Neuronal stem cell (in vitro differentiated cells): ENCODE measurements around the gene NEK10.

Source experiments
- DNase-seq: peaks from one replicate; pipeline ENCODE4 v3.0.0-alpha.2; 2013; ENCODE audit warnings: low spot score
- H2AFZ ChIP-seq: one replicate; pipeline ENCODE4 v1.6.1; 2013; ENCODE audit warnings: mild to moderate bottlenecking, low read length, inconsistent platforms
- H2AK5ac ChIP-seq: 2 replicates; pipeline ENCODE4 v1.6.1; 2013; ENCODE audit warnings: low read depth, mild to moderate bottlenecking, inconsistent platforms, low read length, moderate library complexity, mixed read lengths
- H2BK120ac ChIP-seq: 2 replicates; pipeline ENCODE4 v1.6.1; 2013; ENCODE audit warnings: low read depth, mild to moderate bottlenecking, inconsistent platforms, low read length, moderate library complexity, mixed read lengths
- H2BK12ac ChIP-seq: one replicate; pipeline ENCODE4 v1.6.1; 2013; ENCODE audit warnings: low read length, inconsistent platforms
- H2BK15ac ChIP-seq: 2 replicates; pipeline ENCODE4 v1.6.1; 2013; ENCODE audit warnings: mild to moderate bottlenecking, low read length, inconsistent platforms, mixed read lengths
- H2BK5ac ChIP-seq: one replicate; pipeline ENCODE4 v1.6.1; 2013; ENCODE audit warnings: inconsistent platforms, mild to moderate bottlenecking, low read length, moderate library complexity
- H3K14ac ChIP-seq: one replicate; pipeline ENCODE4 v1.6.1; 2013; ENCODE audit warnings: low read length, inconsistent platforms
- H3K18ac ChIP-seq: 2 replicates; pipeline ENCODE4 v1.6.1; 2013; ENCODE audit warnings: low read length, inconsistent platforms
- H3K23ac ChIP-seq: 2 replicates; pipeline ENCODE4 v1.6.1; 2013; ENCODE audit warnings: low read depth, mild to moderate bottlenecking, mixed read lengths, low read length, inconsistent platforms; ENCODE audit not compliant: poor library complexity
- H3K27ac ChIP-seq: replicated peaks from 3 replicates; pipeline ENCODE4 v1.5.1; 2013; ENCODE audit warnings: low read length, inconsistent platforms
- H3K27me3 ChIP-seq, 3 experiments: 2 replicates each; pipeline ENCODE4 v1.6.1; 2013; ENCODE audit warnings: low read length in 3 of 3, mild to moderate bottlenecking in 2 of 3, inconsistent platforms in 1 of 3, low read depth in 1 of 3, mixed read lengths in 1 of 3, moderate library complexity in 1 of 3; ENCODE audit not compliant: control insufficient read depth in 3 of 3, insufficient read depth in 3 of 3
- H3K36me3 ChIP-seq, 2 donors: replicated peaks in 1 of 2; 2 replicates each; pipeline ENCODE4 v1.6.1; 2013; ENCODE audit warnings: low read length in 2 of 2; ENCODE audit not compliant: control insufficient read depth in 2 of 2, insufficient read depth in 2 of 2
- H3K4ac ChIP-seq: 2 replicates; pipeline ENCODE4 v1.6.1; 2013; ENCODE audit warnings: inconsistent platforms, mild to moderate bottlenecking, low read length, moderate library complexity
- H3K4me1 ChIP-seq, 2 donors: 1 replicate in 1 of 2; 2 replicates in 1 of 2; pipeline ENCODE4 v1.6.1; 2013; ENCODE audit warnings: low read length in 2 of 2, low read depth in 1 of 2; ENCODE audit not compliant: control insufficient read depth in 2 of 2, insufficient read depth in 1 of 2
- H3K4me2 ChIP-seq: one replicate; pipeline ENCODE4 v1.6.1; 2013; ENCODE audit warnings: mild to moderate bottlenecking, low read length, inconsistent platforms; ENCODE audit not compliant: insufficient read depth, poor library complexity, severe bottlenecking
- H3K4me3 ChIP-seq, 2 donors: 2 replicates each; pipeline ENCODE4 v1.5.1; 2013; ENCODE audit warnings: low read length in 2 of 2, mild to moderate bottlenecking in 2 of 2, inconsistent platforms in 1 of 2, moderate library complexity in 1 of 2
- H3K79me1 ChIP-seq: one replicate; pipeline ENCODE4 v1.6.1; 2013; ENCODE audit warnings: low read depth, mild to moderate bottlenecking, inconsistent platforms, low read length, moderate library complexity
- H3K9ac ChIP-seq: one replicate; pipeline ENCODE4 v1.6.1; 2013; ENCODE audit warnings: mild to moderate bottlenecking, low read depth, low read length, inconsistent platforms; ENCODE audit not compliant: poor library complexity
- H3K9me3 ChIP-seq, 2 donors: replicated peaks in 1 of 2; 2 replicates each; pipeline versions ENCODE3 to v1.6.1; 2013; ENCODE audit warnings: low read length in 2 of 2, mild to moderate bottlenecking in 2 of 2, inconsistent platforms in 1 of 2, low read depth in 1 of 2, mixed read lengths in 1 of 2, moderate library complexity in 1 of 2; ENCODE audit not compliant: control insufficient read depth in 2 of 2, insufficient read depth in 1 of 2
- H4K8ac ChIP-seq: one replicate; pipeline ENCODE4 v1.6.1; 2013; ENCODE audit warnings: low read depth, mild to moderate bottlenecking, inconsistent platforms, low read length, moderate library complexity
- H4K91ac ChIP-seq: one replicate; pipeline ENCODE4 v1.6.1; 2013; ENCODE audit warnings: low read length, low read depth, mild to moderate bottlenecking, inconsistent platforms; ENCODE audit not compliant: poor library complexity
- WGBS, 2 donors: extraction: QIAGEN DNeasy Blood & Tissue Kit; methylation state at CpG; one replicate each; pipeline ENCODE4 v1.1.7; 2013; ENCODE audit warnings: missing lambda C conversion rate in 2 of 2, mixed read lengths in 1 of 2; ENCODE audit not compliant: insufficient read length in 2 of 2, insufficient replicate concordance in 1 of 2; ENCODE audit errors: extremely low coverage in 2 of 2; 5-methylcytosine and 5-hydroxymethylcytosine counted together

NEK10 gene

GRCh38 chr3:27090275-27091041 is 278.7 kb downstream of the NEK10 start:
- no peaks in the 10 kb centered on the region for H3K9me3 ChIP-seq
- H4K91ac ChIP-seq = no peak overlapping the region
- no peak overlapping the region for H2BK12ac ChIP-seq
- no peak overlapping the region for H3K23ac ChIP-seq
- DNase-seq = no peak
- no peak overlapping the region for H4K8ac ChIP-seq
- no peak overlapping the region for H3K4me3 ChIP-seq
- H3K4ac ChIP-seq = no peak overlapping the region
- peaks cover 2 to 6% of the 10 kb centered on the region in 2 donors for H3K4me1 ChIP-seq
- H2AK5ac ChIP-seq = no peak overlapping the region
- H2BK120ac ChIP-seq = no peak overlapping the region
- no peak overlapping the region for H3K18ac ChIP-seq
- no peaks in the 10 kb centered on the region for H3K79me1 ChIP-seq
- no peak overlapping the region for H3K27ac ChIP-seq
- no peak overlapping the region for H2AFZ ChIP-seq
- H3K9ac ChIP-seq = no peak overlapping the region
- no peak overlapping the region for H3K4me2 ChIP-seq
- no peaks in the 10 kb centered on the region for H3K27me3 ChIP-seq
- no peak overlapping the region for H2BK5ac ChIP-seq
- no peaks in the 10 kb centered on the region for H3K36me3 ChIP-seq
- no peak overlapping the region for H3K14ac ChIP-seq
- H2BK15ac ChIP-seq = no peak overlapping the region
- WGBS, 2 donors = no CpG with 5 or more reads among the region's 6 CpGs

GRCh38 chr3:27089645-27090044 is 279.5 kb downstream of the NEK10 start:
- Histone ChIP-seq H4K91ac (no peak overlapping the region), H3K14ac (no peak overlapping the region), H3K18ac (no peak overlapping the region), H3K27me3 (no peaks in the 10 kb centered on the region), H4K8ac (no peak overlapping the region), H3K4me1 (peaks cover 0 to 2% of the 10 kb centered on the region in 2 donors), H3K9me3 (no peaks in the 10 kb centered on the region), H3K36me3 (no peaks in the 10 kb centered on the region), H3K4me3 (no peak overlapping the region), H2AK5ac (no peak overlapping the region), H3K4me2 (no peak overlapping the region), H2BK120ac (no peak overlapping the region), H2BK15ac (no peak overlapping the region), H2BK5ac (no peak overlapping the region), H3K79me1 (no peaks in the 10 kb centered on the region), H2BK12ac (no peak overlapping the region), H3K27ac (no peak overlapping the region), H3K23ac (no peak overlapping the region), H3K9ac (no peak overlapping the region), H2AFZ (no peak overlapping the region), H3K4ac (no peak overlapping the region)
- WGBS, 2 donors = no CpG with 5 or more reads among the region's 1 CpG
- no peak for DNase-seq

GRCh38 chr3:27089068-27089467 is 280.1 kb downstream of the NEK10 start:
- H2BK15ac ChIP-seq = no peak overlapping the region
- no peak overlapping the region for H3K18ac ChIP-seq
- no peak overlapping the region for H2AFZ ChIP-seq
- no peak for DNase-seq
- no peak overlapping the region for H3K4me3 ChIP-seq
- H4K91ac ChIP-seq = no peak overlapping the region
- no peak overlapping the region for H2AK5ac ChIP-seq
- H3K4ac ChIP-seq = no peak overlapping the region
- H3K79me1 ChIP-seq = no peaks in the 10 kb centered on the region
- H3K27ac ChIP-seq = no peak overlapping the region
- H2BK120ac ChIP-seq = no peak overlapping the region
- no peaks in the 10 kb centered on the region for H3K27me3 ChIP-seq
- H3K14ac ChIP-seq = no peak overlapping the region
- no peak overlapping the region for H4K8ac ChIP-seq
- no peaks in the 10 kb centered on the region for H3K4me1 ChIP-seq
- H3K4me2 ChIP-seq = no peak overlapping the region
- H3K36me3 ChIP-seq = no peaks in the 10 kb centered on the region
- no peaks in the 10 kb centered on the region for H3K9me3 ChIP-seq
- no CpG with 5 or more reads among the region's 2 CpGs for WGBS, 2 donors
- no peak overlapping the region for H2BK5ac ChIP-seq
- no peak overlapping the region for H3K23ac ChIP-seq
- no peak overlapping the region for H3K9ac ChIP-seq
- H2BK12ac ChIP-seq = no peak overlapping the region

GRCh38 chr3:27085829-27086730 is 283.1 kb downstream of the NEK10 start:
- Histone ChIP-seq H3K9ac (no peak overlapping the region), H3K4ac (no peak overlapping the region), H3K4me2 (no peak overlapping the region), H2BK15ac (no peak overlapping the region), H3K27ac (no peak overlapping the region), H3K27me3 (no peaks in the 10 kb centered on the region), H3K36me3 (no peaks in the 10 kb centered on the region), H2AFZ (no peak overlapping the region), H2AK5ac (no peak overlapping the region), H3K14ac (no peak overlapping the region), H2BK5ac (no peak overlapping the region), H2BK120ac (no peak overlapping the region), H3K4me3 (no peak overlapping the region), H3K79me1 (no peaks in the 10 kb centered on the region), H3K4me1 (no peaks in the 10 kb centered on the region), H2BK12ac (no peak overlapping the region), H3K9me3 (no peaks in the 10 kb centered on the region), H3K18ac (no peak overlapping the region), H4K91ac (no peak overlapping the region), H4K8ac (no peak overlapping the region), H3K23ac (no peak overlapping the region)
- no CpG with 5 or more reads among the region's 5 CpGs for WGBS, 2 donors
- no peak for DNase-seq
